Mucosa of stomach (tissue), 1 donor: Measurements from ENCODE around the gene PSPN.

Experiments
- H3K27me3 ChIP-seq: one replicate; pipeline ENCODE4 v1.7.0; 2013; ENCODE audit warnings: mild to moderate bottlenecking, low read length; ENCODE audit not compliant: control insufficient read depth, insufficient read depth
- H3K36me3 ChIP-seq: one replicate; pipeline ENCODE4 v1.7.0; 2013; ENCODE audit warnings: low read length; ENCODE audit not compliant: control insufficient read depth, insufficient read depth
- H3K4me1 ChIP-seq: one replicate; pipeline ENCODE4 v1.7.0; 2013; ENCODE audit warnings: mild to moderate bottlenecking, low read length; ENCODE audit not compliant: control insufficient read depth, insufficient read depth
- H3K4me3 ChIP-seq: one replicate; pipeline ENCODE4 v1.7.0; 2013; ENCODE audit warnings: low read length
- H3K9ac ChIP-seq: one replicate; pipeline ENCODE4 v1.7.0; 2013; ENCODE audit warnings: mild to moderate bottlenecking, low read length, moderate library complexity
- H3K9me3 ChIP-seq: one replicate; pipeline ENCODE4 v1.7.0; 2013; ENCODE audit warnings: mild to moderate bottlenecking, low read length, moderate library complexity; ENCODE audit not compliant: control insufficient read depth
- donor health status: Pancreatic carcinoma.

PSPN gene

GRCh38 chr19:6375411-6376010, at the start of gene PSPN:
Gene PSPN, minus strand, starts transcription at chr19:6375933. Its CDS starts 84 bp downstream, at chr19:6375849.
- H3K4me1 ChIP-seq = peaks cover 7% of the 10 kb centered on the region
- no peaks in the 10 kb centered on the region for H3K9me3 ChIP-seq
- peaks cover 5% of the 10 kb centered on the region for H3K36me3 ChIP-seq
- H3K4me3 ChIP-seq = no peak within 1 kb of the TSS
- no peaks in the 10 kb centered on the region for H3K27me3 ChIP-seq
- no peak within 1 kb of the TSS for H3K9ac ChIP-seq

GRCh38 chr19:6424939-6425731, 49.4 kb upstream of the PSPN start:
- Histone ChIP-seq H3K4me1 (peaks cover 15% of the 10 kb centered on the region), H3K9ac (no peak overlapping the region), H3K36me3 (no peaks in the 10 kb centered on the region), H3K27me3 (no peaks in the 10 kb centered on the region), H3K9me3 (no peaks in the 10 kb centered on the region), H3K4me3 (no peak overlapping the region)

- peak within 1 kb of the TSS; percentile 55 for H3K4me3 ChIP-seq
- H3K9me3 ChIP-seq = no peaks in the 10 kb centered on the region
- peaks cover under 1% of the 10 kb centered on the region for H3K36me3 ChIP-seq
- peaks cover 15% of the 10 kb centered on the region for H3K4me1 ChIP-seq
- H3K27me3 ChIP-seq = no peaks in the 10 kb centered on the region
- H3K9ac ChIP-seq = peak within 1 kb of the TSS; percentile 93
Measured at GRCh38 chr19:6424195-6424938, 48.6 kb upstream of the PSPN start, which contains the start of gene KHSRP. Gene KHSRP, minus strand, starts transcription at chr19:6424811. Its CDS starts 110 bp downstream, at chr19:6424701.

GRCh38 chr19:6423499-6424194, 47.9 kb upstream of the PSPN start:
- Histone ChIP-seq H3K9me3 (no peaks in the 10 kb centered on the region), H3K27me3 (no peaks in the 10 kb centered on the region), H3K4me3 (peak overlapping the region; percentile 55), H3K36me3 (peaks cover 8% of the 10 kb centered on the region), H3K9ac (peak overlapping the region; percentile 93), H3K4me1 (peaks cover 15% of the 10 kb centered on the region)

- H3K4me3 ChIP-seq = no peak overlapping the region
- H3K4me1 ChIP-seq = peaks cover 15% of the 10 kb centered on the region
- peaks cover 14% of the 10 kb centered on the region for H3K36me3 ChIP-seq
- no peak overlapping the region for H3K9ac ChIP-seq
- H3K27me3 ChIP-seq = no peaks in the 10 kb centered on the region
- H3K9me3 ChIP-seq = no peaks in the 10 kb centered on the region
Measured at GRCh38 chr19:6421075-6422014, 45.6 kb upstream of the PSPN start.

- Histone ChIP-seq H3K4me1 (peaks cover 9% of the 10 kb centered on the region), H3K9ac (no peak overlapping the region), H3K4me3 (no peak overlapping the region), H3K36me3 (peaks cover 17% of the 10 kb centered on the region), H3K9me3 (no peaks in the 10 kb centered on the region), H3K27me3 (no peaks in the 10 kb centered on the region)
Measured at GRCh38 chr19:6418562-6418932, 42.8 kb upstream of the PSPN start.

GRCh38 chr19:6417713-6418561, 42.2 kb upstream of the PSPN start:
- H3K36me3 ChIP-seq = peaks cover 17% of the 10 kb centered on the region
- H3K4me1 ChIP-seq = peaks cover 3% of the 10 kb centered on the region
- H3K9me3 ChIP-seq = no peaks in the 10 kb centered on the region
- no peak overlapping the region for H3K9ac ChIP-seq
- no peaks in the 10 kb centered on the region for H3K27me3 ChIP-seq
- H3K4me3 ChIP-seq = no peak overlapping the region

GRCh38 chr19:6416658-6417405, 41.1 kb upstream of the PSPN start:
- peaks cover 17% of the 10 kb centered on the region for H3K36me3 ChIP-seq
- no peak overlapping the region for H3K4me3 ChIP-seq
- H3K27me3 ChIP-seq = no peaks in the 10 kb centered on the region
- no peak overlapping the region for H3K9ac ChIP-seq
- no peaks in the 10 kb centered on the region for H3K4me1 ChIP-seq
- no peaks in the 10 kb centered on the region for H3K9me3 ChIP-seq

- H3K4me3 ChIP-seq = no peak overlapping the region
- H3K9ac ChIP-seq = no peak overlapping the region
- H3K9me3 ChIP-seq = no peaks in the 10 kb centered on the region
- H3K36me3 ChIP-seq = peaks cover 17% of the 10 kb centered on the region
- H3K4me1 ChIP-seq = no peaks in the 10 kb centered on the region
- no peaks in the 10 kb centered on the region for H3K27me3 ChIP-seq
Measured at GRCh38 chr19:6415591-6416190, 40.0 kb upstream of the PSPN start.
